Heart right ventricle (tissue), 16 donors: ENCODE data around the gene CDH2. TPM values are rescaled to one million over a fixed set of nuclear protein-coding genes. Genes with fewer than 3 reads are reported as not detected.

Experiments
- ATAC-seq, 8 donors: fragments of 200-7000 bp; cut with Tn5 transposase; one replicate each; pipeline ENCODE4 v1.9.1; 2020; ENCODE audit warnings: mild to moderate bottlenecking in 8 of 8, moderate library complexity in 8 of 8, moderate number of reproducible peaks in 1 of 8
- DNase-seq, 2 donors: peaks; one replicate each; pipeline ENCODE4 v3.0.0-alpha.2; 2020
- H3K27ac ChIP-seq, 10 donors: fragments of 200-600 bp; sonication (generic) in 2 of 10; one replicate each; pipeline versions ENCODE4 v1.5.0 to v1.8.0; 2020 to 2022; ENCODE audit warnings: mild to moderate bottlenecking in 3 of 10
- H3K27me3 ChIP-seq, 7 donors: fragments of 200-600 bp; one replicate each; pipeline ENCODE4 v1.8.0; 2021 to 2022; ENCODE audit warnings: mild to moderate bottlenecking in 2 of 7
- H3K36me3 ChIP-seq, 9 donors: fragments of 200-600 bp; sonication (generic) in 1 of 9; one replicate each; pipeline versions ENCODE4 v1.5.0 to v1.8.0; 2020 to 2022; ENCODE audit warnings: mild to moderate bottlenecking in 2 of 9
- H3K4me1 ChIP-seq, 9 donors: fragments of 200-600 bp; sonication (generic) in 1 of 9; one replicate each; pipeline versions ENCODE4 v1.5.0 to v1.8.0; 2020 to 2022; ENCODE audit warnings: mild to moderate bottlenecking in 4 of 9
- H3K4me3 ChIP-seq, 10 donors: fragments of 200-600 bp; sonication (generic) in 2 of 10; one replicate each; pipeline versions ENCODE4 v1.5.0 to v1.8.0; 2020 to 2022; ENCODE audit warnings: mild to moderate bottlenecking in 7 of 10, moderate library complexity in 2 of 10
- H3K9me3 ChIP-seq, 11 donors: fragments of 200-600 bp in 10 of 11; sonication (generic) in 2 of 11; one replicate each; pipeline versions ENCODE4 v1.5.0 to v1.8.0; 2013 to 2022; ENCODE audit warnings: mild to moderate bottlenecking in 2 of 11, control low read depth in 1 of 11, moderate library complexity in 1 of 11
- WGBS, 2 donors: extraction: QIAGEN DNeasy Blood & Tissue Kit; methylation state at CpG; one replicate each; pipeline ENCODE4 v1.1.7; 2013; ENCODE audit warnings: inconsistent platforms in 1 of 2; 5-methylcytosine and 5-hydroxymethylcytosine counted together
- intact Hi-C, 10 donors: fragments of 100-400 bp; cut with DNase I; formaldehyde crosslinking; loops; one replicate each; pipeline versions ENCODE4 v1.11.1 to v1.14.2; 2022
- polyA plus RNA-seq, 2 donors: library from polyadenylated mRNA; stranded (reverse); fragments of 200-250 nt; gene quantifications; one replicate each; pipeline ENCODE4 v1.2.3, GENCODE V29; 2013
- total RNA-seq, 10 donors: library from RNA; stranded (reverse); fragmentation: NEBNext Ultra II Directional in 3 of 10; extraction: Animal tissue kit (Norgen Biotek cat#: 25700) in 3 of 10; gene quantifications; one replicate each; pipeline versions ENCODE4 v1.2.1 to v1.2.4, GENCODE V29; 2021 to 2023
- TF ChIP-seq, protein P1 (sequence below), 9 donors: fragments of 200-600 bp; sonication (generic) in 2 of 9; IDR thresholded peaks; one replicate each; pipeline versions ENCODE4 v1.5.0 to v1.8.0; 2021 to 2022; ENCODE audit warnings: antibody characterized with exemption in 9 of 9, mild to moderate bottlenecking in 5 of 9, moderate library complexity in 1 of 9
- donor health status: Arrhythmogenic right ventricular cardiomyopathy.
- donor health status: ischemic (EF 13 %, LVEDD 7.1; RV severe dilation, severe dysfunction).
- donor health status: healthy with polysubstance abuse.
- donor health status: DM: no; HTN: yes; CAD: no.
- donor health status: DM: no; HTN: no; CAD: no.
- donor health status: ischemic (EF 25% LVEDD 6.9; RV normal size, moderate dysfunction).
- donor health status: ischemic (EF 25% LVEDD 5.7; RV mildly dilated, moderate dysfunction).
- donor health status: healthy.
- donor health status: DM: yes; HTN: yes; CAD: no.
- donor health status: Ischemic cardiomyopathy.
- donor health status: ischemic (EF 35%, LVEDD 5.7; RV mildly dilated, moderate dysfunction).
- donor health status: nonischemic (EF 11% LVEDD 7.7; RV severe dilation, severe dysfunction).
- donor health status: DM: yes; HTN: yes; CAD: no.
- donor health status: PGD.
- donor health status: ischemic (EF 29% LVEDD 5.4; RV normal size, mild dysfunction).
- donor health status: nonischemic (EF 23%, LVEDD 6.1; RV moderate dilation, normal function).

CDH2 gene
- total and polyA plus RNA-seq, 12 donors: 50.3 to 575 (median 448) TPM

DNA sequence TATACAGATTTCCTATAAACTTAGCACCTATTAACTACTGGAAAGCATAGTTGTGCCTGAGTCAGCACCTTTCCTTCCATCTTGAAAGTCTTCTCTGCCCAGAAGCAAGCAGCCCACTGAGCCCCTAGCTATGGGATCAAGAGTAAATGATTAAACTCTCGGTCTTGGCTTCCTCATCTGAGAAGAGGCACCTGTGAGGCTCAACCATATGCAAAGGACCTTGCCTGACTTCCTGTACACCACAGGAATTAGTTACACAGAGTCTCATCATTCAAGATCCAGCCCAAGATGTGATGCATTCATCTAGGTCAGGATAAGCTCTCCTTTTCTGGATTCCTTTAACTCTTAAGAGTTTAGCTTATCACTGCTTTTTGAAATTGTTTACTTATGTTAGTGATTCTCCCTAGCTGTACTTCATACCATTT, 96.0 kb downstream of the CDH2 start:
- intact Hi-C loops: no loop called here

DNA sequence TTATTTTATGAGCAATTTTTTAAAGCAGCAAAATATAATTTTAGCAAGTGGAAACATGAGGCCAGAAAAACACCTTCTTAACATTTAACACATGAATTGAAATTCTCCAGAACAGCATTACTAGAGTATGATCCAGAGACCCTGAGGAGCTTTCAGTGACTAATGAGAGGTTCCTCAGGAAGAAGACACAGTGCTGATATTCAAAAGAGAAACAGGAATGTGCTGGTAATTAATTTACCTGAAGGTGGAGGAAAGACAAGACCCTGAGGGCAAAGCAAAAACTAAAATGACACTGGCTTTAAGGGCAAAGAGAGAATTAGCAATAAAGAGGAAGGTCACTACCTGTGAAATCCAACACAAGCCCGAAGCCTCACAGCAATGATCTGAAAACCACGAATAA, 97.0 kb downstream of the CDH2 start:
- no peaks in the 10 kb centered on the region for H3K9me3 ChIP-seq
- H3K4me3 ChIP-seq: no peak overlapping the region
- ATAC-seq (no peak), DNase-seq (no peak)
- 80 to 93% methylated on average over 2 of the region's 2 CpGs for WGBS, 2 donors
- peak overlapping the region in 1 of 10 donors; percentile 37 for H3K27ac ChIP-seq
- H3K36me3 ChIP-seq: no peaks in the 10 kb centered on the region
- TF ChIP-seq, protein P1, sequence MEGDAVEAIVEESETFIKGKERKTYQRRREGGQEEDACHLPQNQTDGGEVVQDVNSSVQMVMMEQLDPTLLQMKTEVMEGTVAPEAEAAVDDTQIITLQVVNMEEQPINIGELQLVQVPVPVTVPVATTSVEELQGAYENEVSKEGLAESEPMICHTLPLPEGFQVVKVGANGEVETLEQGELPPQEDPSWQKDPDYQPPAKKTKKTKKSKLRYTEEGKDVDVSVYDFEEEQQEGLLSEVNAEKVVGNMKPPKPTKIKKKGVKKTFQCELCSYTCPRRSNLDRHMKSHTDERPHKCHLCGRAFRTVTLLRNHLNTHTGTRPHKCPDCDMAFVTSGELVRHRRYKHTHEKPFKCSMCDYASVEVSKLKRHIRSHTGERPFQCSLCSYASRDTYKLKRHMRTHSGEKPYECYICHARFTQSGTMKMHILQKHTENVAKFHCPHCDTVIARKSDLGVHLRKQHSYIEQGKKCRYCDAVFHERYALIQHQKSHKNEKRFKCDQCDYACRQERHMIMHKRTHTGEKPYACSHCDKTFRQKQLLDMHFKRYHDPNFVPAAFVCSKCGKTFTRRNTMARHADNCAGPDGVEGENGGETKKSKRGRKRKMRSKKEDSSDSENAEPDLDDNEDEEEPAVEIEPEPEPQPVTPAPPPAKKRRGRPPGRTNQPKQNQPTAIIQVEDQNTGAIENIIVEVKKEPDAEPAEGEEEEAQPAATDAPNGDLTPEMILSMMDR (IDR thresholded peaks at IDR 0.05): no peak
- H3K4me1 ChIP-seq: peaks cover 0 to 65% (median 14%) of the 10 kb centered on the region in 9 donors
- H3K27me3 ChIP-seq: no peaks in the 10 kb centered on the region
- intact Hi-C loops: no loop called here

More for the DNA sequence above, 96.0 kb downstream of the CDH2 start:
- Histone ChIP-seq H3K27ac (no peak overlapping the region), H3K9me3 (no peaks in the 10 kb centered on the region), H3K36me3 (no peaks in the 10 kb centered on the region), H3K4me1 (peaks cover 0 to 65% (median 23%) of the 10 kb centered on the region in 9 donors), H3K27me3 (no peaks in the 10 kb centered on the region), H3K4me3 (no peak overlapping the region)
- 61 to 68% methylated on average over 1 of the region's 1 CpG for WGBS, 2 donors
- ATAC-seq: no peak
- DNase-seq: no peak
- TF ChIP-seq, protein P1 (IDR thresholded peaks at IDR 0.05): no peak

DNA sequence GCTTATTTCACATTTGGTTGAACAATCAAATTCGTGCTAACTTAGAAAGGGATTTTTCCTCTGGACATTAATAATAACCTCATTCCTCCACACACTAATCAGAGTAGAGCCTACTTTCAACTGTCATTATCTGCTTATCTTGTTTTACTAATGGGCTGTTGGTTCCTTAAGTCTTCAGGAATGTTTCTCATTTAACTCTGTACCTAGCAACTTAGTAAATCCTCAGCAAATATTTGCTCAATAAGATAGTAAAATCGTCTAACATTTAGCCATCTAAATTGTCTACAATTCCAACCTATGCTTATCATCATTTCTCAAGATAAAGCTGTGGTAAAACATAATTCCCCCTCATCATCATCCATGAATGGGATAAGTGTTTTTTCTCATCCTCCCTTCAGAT, 98.1 kb downstream of the CDH2 start:
- Histone ChIP-seq H3K27me3 (no peaks in the 10 kb centered on the region), H3K4me3 (no peak overlapping the region), H3K4me1 (peaks cover 0 to 71% (median 14%) of the 10 kb centered on the region in 9 donors), H3K9me3 (no peaks in the 10 kb centered on the region), H3K36me3 (no peaks in the 10 kb centered on the region), H3K27ac (peak overlapping the region in 3 of 10 donors; percentile 23 to 37 (median 27))
- 13 to 20% methylated on average over 2 of the region's 2 CpGs for WGBS, 2 donors
- DNase-seq: no peak
- no peak for ATAC-seq
- TF ChIP-seq, protein P1 (IDR thresholded peaks at IDR 0.05): no peak
- intact Hi-C loops: no loop called here

DNA sequence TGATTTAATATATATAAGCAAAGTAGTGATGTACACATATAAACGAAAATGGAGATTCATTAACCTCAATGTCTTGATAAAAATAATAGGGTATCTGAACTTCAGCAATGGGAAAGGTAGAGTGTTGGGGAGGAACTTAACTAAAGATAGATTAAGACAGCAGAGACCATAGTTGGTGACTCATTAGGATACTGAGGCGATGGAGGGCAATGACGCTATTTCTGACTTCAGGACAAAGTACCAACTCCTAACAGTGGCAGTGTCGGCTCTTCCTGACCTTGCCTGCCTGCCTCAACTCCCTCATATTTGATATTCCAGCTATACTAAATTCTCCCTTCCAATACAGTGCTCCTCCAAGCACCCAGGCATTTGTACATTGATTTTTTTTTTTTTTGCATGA, 98.6 kb downstream of the CDH2 start:
- intact Hi-C loops: no loop called here
- TF ChIP-seq, protein P1 (IDR thresholded peaks at IDR 0.05): no peak

More for the DNA sequence above, 98.6 kb downstream of the CDH2 start:
- Histone ChIP-seq H3K27me3 (no peaks in the 10 kb centered on the region), H3K4me3 (no peak overlapping the region), H3K36me3 (no peaks in the 10 kb centered on the region), H3K27ac (peak overlapping the region in 4 of 10 donors; percentile 17 to 37 (median 26)), H3K4me1 (peaks cover 0 to 72% (median 17%) of the 10 kb centered on the region in 9 donors), H3K9me3 (no peaks in the 10 kb centered on the region)
- DNase-seq: no peak
- WGBS, 2 donors: 41 to 55% methylated on average over 4 of the region's 4 CpGs
- peak in 6 of 8 donors; percentile 47 to 81 (median 64) for ATAC-seq
